KMS-11 (cell line): ENCODE data around the gene FAXC.

Experiments
- H2AFZ ChIP-seq: fragments of 200-600 bp; sonication (generic); 2 replicates; pipeline ENCODE4 v1.6.1; 2016; ENCODE audit warnings: antibody characterized with exemption, mixed run types, low read depth
- H3K27ac ChIP-seq: fragments of 200-600 bp; sonication (generic); 2 replicates; pipeline ENCODE4 v1.6.1; 2016; ENCODE audit warnings: mild to moderate bottlenecking, mixed run types
- H3K27me3 ChIP-seq: fragments of 200-600 bp; sonication (generic); 2 replicates; pipeline ENCODE4 v1.6.1; 2017; ENCODE audit warnings: mild to moderate bottlenecking, low read depth, mixed run types, moderate library complexity; ENCODE audit not compliant: insufficient read depth
- H3K36me3 ChIP-seq: fragments of 200-600 bp; sonication (generic); 2 replicates; pipeline ENCODE4 v1.6.1; 2017; ENCODE audit warnings: mild to moderate bottlenecking, mixed run types; ENCODE audit not compliant: insufficient read depth
- H3K4me1 ChIP-seq: fragments of 200-600 bp; sonication (generic); 2 replicates; pipeline ENCODE4 v1.6.1; 2016; ENCODE audit warnings: mild to moderate bottlenecking, low read depth, mixed run types; ENCODE audit not compliant: poor library complexity, severe bottlenecking
- H3K4me2 ChIP-seq: fragments of 200-600 bp; sonication (generic); 2 replicates; pipeline ENCODE4 v1.7.0; 2016; ENCODE audit warnings: mild to moderate bottlenecking, mixed run types
- H3K4me3 ChIP-seq: fragments of 200-600 bp; sonication (generic); IDR thresholded peaks from 2 replicates; pipeline ENCODE4 v1.6.1; 2017; ENCODE audit warnings: low read depth, low read length, mixed read lengths; ENCODE audit not compliant: insufficient read depth
- H3K79me2 ChIP-seq: fragments of 200-600 bp; sonication (generic); 2 replicates; pipeline ENCODE4 v1.6.1; 2016; ENCODE audit warnings: low read depth, mixed run types; ENCODE audit not compliant: insufficient read depth
- H3K9ac ChIP-seq: fragments of 200-600 bp; sonication (generic); 2 replicates; pipeline ENCODE4 v1.6.1; 2016; ENCODE audit warnings: mild to moderate bottlenecking, mixed run types
- H4K20me1 ChIP-seq: fragments of 200-600 bp; sonication (generic); 2 replicates; pipeline ENCODE4 v1.6.1; 2016; ENCODE audit warnings: mild to moderate bottlenecking, mixed run types; ENCODE audit not compliant: insufficient read depth
- TF ChIP-seq, protein P1 (sequence below): fragments of 200-600 bp; sonication (generic); conservative IDR thresholded peaks from 2 replicates; pipeline ENCODE4 v1.6.1; 2017; ENCODE audit warnings: low read depth, mild to moderate bottlenecking, antibody characterized with exemption, low read length, moderate library complexity, mixed read lengths

FAXC gene

DNA sequence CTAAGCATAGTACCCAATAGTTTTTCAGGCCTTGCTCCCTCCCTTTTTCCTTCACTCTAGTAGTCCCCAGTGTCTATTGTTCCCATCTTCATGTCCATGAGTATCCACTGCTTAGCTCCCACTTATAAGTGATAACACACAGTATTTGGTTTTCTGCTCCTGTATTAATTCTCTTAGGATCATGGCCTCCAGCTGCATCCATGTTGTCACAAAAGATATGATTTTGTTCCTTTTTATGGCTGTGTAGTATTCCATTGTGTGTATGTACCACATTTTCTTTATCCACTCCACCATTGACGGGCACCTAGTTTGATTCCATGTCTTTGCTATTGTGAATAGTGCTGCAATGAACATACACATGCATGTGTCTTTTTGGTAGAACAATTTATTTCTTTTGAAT lies 102.9 kb downstream of the FAXC start:
- H3K79me2 ChIP-seq = no peaks in the 10 kb centered on the region
- H3K27ac ChIP-seq = no peak overlapping the region
- TF ChIP-seq, protein P1, sequence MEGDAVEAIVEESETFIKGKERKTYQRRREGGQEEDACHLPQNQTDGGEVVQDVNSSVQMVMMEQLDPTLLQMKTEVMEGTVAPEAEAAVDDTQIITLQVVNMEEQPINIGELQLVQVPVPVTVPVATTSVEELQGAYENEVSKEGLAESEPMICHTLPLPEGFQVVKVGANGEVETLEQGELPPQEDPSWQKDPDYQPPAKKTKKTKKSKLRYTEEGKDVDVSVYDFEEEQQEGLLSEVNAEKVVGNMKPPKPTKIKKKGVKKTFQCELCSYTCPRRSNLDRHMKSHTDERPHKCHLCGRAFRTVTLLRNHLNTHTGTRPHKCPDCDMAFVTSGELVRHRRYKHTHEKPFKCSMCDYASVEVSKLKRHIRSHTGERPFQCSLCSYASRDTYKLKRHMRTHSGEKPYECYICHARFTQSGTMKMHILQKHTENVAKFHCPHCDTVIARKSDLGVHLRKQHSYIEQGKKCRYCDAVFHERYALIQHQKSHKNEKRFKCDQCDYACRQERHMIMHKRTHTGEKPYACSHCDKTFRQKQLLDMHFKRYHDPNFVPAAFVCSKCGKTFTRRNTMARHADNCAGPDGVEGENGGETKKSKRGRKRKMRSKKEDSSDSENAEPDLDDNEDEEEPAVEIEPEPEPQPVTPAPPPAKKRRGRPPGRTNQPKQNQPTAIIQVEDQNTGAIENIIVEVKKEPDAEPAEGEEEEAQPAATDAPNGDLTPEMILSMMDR = no peak
- H3K36me3 ChIP-seq = no peaks in the 10 kb centered on the region
- no peak overlapping the region for H3K4me3 ChIP-seq
- no peak overlapping the region for H3K9ac ChIP-seq
- no peak overlapping the region for H3K4me2 ChIP-seq
- no peaks in the 10 kb centered on the region for H3K4me1 ChIP-seq
- no peak overlapping the region for H2AFZ ChIP-seq
- H3K27me3 ChIP-seq = no peaks in the 10 kb centered on the region
- no peaks in the 10 kb centered on the region for H4K20me1 ChIP-seq

DNA sequence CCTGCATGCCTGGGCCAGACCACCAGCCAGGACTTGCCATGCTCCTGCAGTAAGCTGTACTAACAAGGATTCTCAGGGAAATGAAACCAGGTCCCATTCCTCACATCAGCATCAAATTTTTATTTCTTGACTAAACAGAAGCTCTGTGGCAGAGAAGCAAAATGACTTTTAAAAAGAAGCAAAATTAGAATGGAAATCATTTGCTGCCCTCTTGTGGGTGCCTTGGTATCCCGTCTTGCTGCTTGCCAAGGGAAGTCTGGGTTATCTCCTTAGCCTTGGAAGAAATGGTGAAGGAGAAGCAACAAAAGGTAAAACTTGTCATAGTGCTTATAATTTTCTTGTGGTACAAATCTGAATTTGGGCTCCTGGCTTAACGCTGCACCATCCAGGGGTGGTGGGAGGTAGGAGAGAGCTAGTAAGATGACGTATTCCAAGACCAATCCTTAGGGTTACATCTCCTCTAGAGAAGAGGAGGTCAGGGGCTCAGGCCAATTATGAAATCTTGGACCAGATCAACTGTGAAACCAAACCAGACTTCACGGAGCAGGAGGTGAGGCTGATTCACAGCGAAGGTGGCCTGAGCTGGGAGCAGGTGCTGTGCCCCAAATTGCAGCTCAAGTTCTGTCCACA lies 107.5 kb downstream of the FAXC start:
- Histone ChIP-seq H3K4me1 (no peaks in the 10 kb centered on the region), H3K27ac (no peak overlapping the region), H2AFZ (no peak overlapping the region), H3K79me2 (no peaks in the 10 kb centered on the region), H3K36me3 (no peaks in the 10 kb centered on the region), H4K20me1 (no peaks in the 10 kb centered on the region), H3K4me2 (no peak overlapping the region), H3K9ac (no peak overlapping the region), H3K4me3 (no peak overlapping the region), H3K27me3 (no peaks in the 10 kb centered on the region)
- TF ChIP-seq, protein P1 = peak; percentile 32

GRCh38 chr6:99236010-99236409 lies 113.5 kb downstream of the FAXC start:
- H3K79me2 ChIP-seq = no peaks in the 10 kb centered on the region
- no peaks in the 10 kb centered on the region for H3K27me3 ChIP-seq
- TF ChIP-seq, protein P1 = no peak
- no peak overlapping the region for H3K4me3 ChIP-seq
- H3K9ac ChIP-seq = no peak overlapping the region
- no peaks in the 10 kb centered on the region for H3K4me1 ChIP-seq
- H3K27ac ChIP-seq = no peak overlapping the region
- no peak overlapping the region for H2AFZ ChIP-seq
- no peaks in the 10 kb centered on the region for H3K36me3 ChIP-seq
- H4K20me1 ChIP-seq = no peaks in the 10 kb centered on the region
- H3K4me2 ChIP-seq = no peak overlapping the region

GRCh38 chr6:99233219-99233618 lies 116.3 kb downstream of the FAXC start:
- Histone ChIP-seq H3K4me1 (no peaks in the 10 kb centered on the region), H3K4me3 (no peak overlapping the region), H3K27ac (no peak overlapping the region), H3K27me3 (no peaks in the 10 kb centered on the region), H4K20me1 (no peaks in the 10 kb centered on the region), H3K79me2 (no peaks in the 10 kb centered on the region), H3K4me2 (no peak overlapping the region), H2AFZ (no peak overlapping the region), H3K36me3 (no peaks in the 10 kb centered on the region), H3K9ac (no peak overlapping the region)
- TF ChIP-seq, protein P1 = no peak
